ENCODE results near the gene APP. TPM values are rescaled to one million over a fixed set of nuclear protein-coding genes. Genes with fewer than 3 reads are reported as not detected.

APP gene
- total RNA-seq, 4 donors from 2014 or later, result 234 to 376 (median 343) TPM

GRCh38 chr21:25984538-25984937 is 186.0 kb downstream of the APP start:
- DNase-seq (ENCODE audit: low spot score in 2 of 2), result no peak
- no peaks in the 10 kb centered on the region for H3K9me3 ChIP-seq
- no peak for TF ChIP-seq POLR2A (IDR thresholded peaks at IDR 0.05)
- TF ChIP-seq CTCF (IDR thresholded peaks at IDR 0.05), result no peak
- TF ChIP-seq POLR2AphosphoS5 (IDR thresholded peaks at IDR 0.05), result no peak
- TF ChIP-seq EP300 (IDR thresholded peaks at IDR 0.05), result no peak
- no peak overlapping the region for H3K4me3 ChIP-seq
- H3K4me1 ChIP-seq, result no peaks in the 10 kb centered on the region
- WGBS, result 90% methylated on average over 1 of the region's 1 CpG
- H3K27me3 ChIP-seq, result no peaks in the 10 kb centered on the region
- H3K27ac ChIP-seq, result no peak overlapping the region
- peaks cover 19% of the 10 kb centered on the region for H3K36me3 ChIP-seq

DNA sequence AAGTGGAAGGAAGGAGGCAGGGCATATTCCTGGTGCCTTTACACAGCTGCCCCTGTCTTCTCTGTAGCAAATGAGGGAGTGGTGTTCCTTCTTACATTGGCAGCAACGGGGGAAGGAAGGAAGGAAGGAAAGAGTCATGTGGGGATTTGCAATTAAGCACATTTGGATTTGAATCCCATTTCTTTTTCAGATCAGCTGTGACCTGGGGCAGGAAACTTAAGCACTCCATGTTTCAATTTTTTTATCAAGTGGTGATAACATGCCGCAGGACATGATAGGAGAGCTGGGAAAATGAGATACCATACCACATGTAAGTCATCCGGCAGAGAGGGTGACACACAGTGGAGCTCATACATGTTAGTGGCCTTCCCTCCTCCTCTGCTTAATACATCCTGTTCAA is 186.8 kb downstream of the APP start:
- Histone ChIP-seq H3K27ac (no peak overlapping the region), H3K4me1 (no peaks in the 10 kb centered on the region), H3K9me3 (no peaks in the 10 kb centered on the region), H3K27me3 (no peaks in the 10 kb centered on the region), H3K36me3 (peaks cover 19% of the 10 kb centered on the region), H3K4me3 (no peak overlapping the region)
- TF ChIP-seq EP300 (IDR thresholded peaks at IDR 0.05) (no peak), CTCF (IDR thresholded peaks at IDR 0.05) (no peak), POLR2AphosphoS5 (IDR thresholded peaks at IDR 0.05) (no peak)
- WGBS, result 52% methylated on average over 3 of the region's 3 CpGs
- DNase-seq (ENCODE audit: low spot score in 2 of 2), result no peak

- no peak for DNase-seq (ENCODE audit: low spot score in 2 of 2)
- Histone ChIP-seq H3K4me1 (no peaks in the 10 kb centered on the region), H3K4me3 (no peak overlapping the region), H3K27me3 (no peaks in the 10 kb centered on the region), H3K9me3 (no peaks in the 10 kb centered on the region), H3K27ac (no peak overlapping the region), H3K36me3 (peaks cover 19% of the 10 kb centered on the region)
- 91% methylated on average over 3 of the region's 3 CpGs for WGBS
- no peak for TF ChIP-seq CTCF (IDR thresholded peaks at IDR 0.05)
- no peak for TF ChIP-seq POLR2AphosphoS5 (IDR thresholded peaks at IDR 0.05)
- TF ChIP-seq POLR2A (IDR thresholded peaks at IDR 0.05), result no peak
- no peak for TF ChIP-seq EP300 (IDR thresholded peaks at IDR 0.05)
These were observed 189.9 kb downstream of the APP start for GRCh38 chr21:25980710-25981109.

GRCh38 chr21:25979845-25980616 is 190.5 kb downstream of the APP start:
- Histone ChIP-seq H3K4me3 (no peak overlapping the region), H3K4me1 (no peaks in the 10 kb centered on the region), H3K9me3 (no peaks in the 10 kb centered on the region), H3K27ac (peak overlapping the region; percentile 10), H3K27me3 (no peaks in the 10 kb centered on the region), H3K36me3 (peaks cover 25% of the 10 kb centered on the region)
- WGBS, result 73% methylated on average over 9 of the region's 9 CpGs
- TF ChIP-seq POLR2A (IDR thresholded peaks at IDR 0.05), result no peak
- no peak for TF ChIP-seq CTCF (IDR thresholded peaks at IDR 0.05)
- no peak for TF ChIP-seq POLR2AphosphoS5 (IDR thresholded peaks at IDR 0.05)
- TF ChIP-seq EP300 (IDR thresholded peaks at IDR 0.05), result no peak
- DNase-seq (ENCODE audit: low spot score in 2 of 2), result no peak

DNA sequence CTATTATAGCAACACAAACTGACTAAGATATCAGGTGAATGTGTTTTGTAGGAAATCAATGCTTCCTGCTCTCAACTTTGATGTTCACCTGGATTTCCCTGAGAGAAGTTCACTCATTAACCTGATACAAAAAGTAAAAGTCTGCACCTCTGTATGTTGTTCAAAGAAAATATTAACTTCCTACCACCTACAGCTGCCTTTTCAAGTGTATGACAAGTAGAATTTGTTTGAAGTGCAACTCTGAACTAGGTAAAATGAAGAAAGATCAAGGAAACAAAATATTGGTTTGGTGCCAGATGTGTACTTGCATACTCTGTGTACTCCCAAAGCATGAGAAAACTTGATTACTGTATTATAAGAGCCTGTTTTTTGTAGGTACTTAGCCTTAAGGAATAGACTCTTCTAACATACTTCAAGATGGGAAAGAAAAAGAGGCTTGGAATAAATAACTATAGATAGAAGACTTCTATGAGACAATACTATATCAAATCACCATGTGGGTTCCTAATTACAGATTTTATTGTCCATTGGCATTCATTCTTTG is 193.4 kb downstream of the APP start:
- Histone ChIP-seq H3K9me3 (no peaks in the 10 kb centered on the region), H3K4me1 (no peaks in the 10 kb centered on the region), H3K27ac (no peak overlapping the region), H3K27me3 (no peaks in the 10 kb centered on the region), H3K4me3 (no peak overlapping the region), H3K36me3 (peaks cover 49% of the 10 kb centered on the region)
- DNase-seq (ENCODE audit: low spot score in 2 of 2), result no peak
- TF ChIP-seq CTCF (IDR thresholded peaks at IDR 0.05) (no peak), POLR2A (IDR thresholded peaks at IDR 0.05) (no peak), EP300 (IDR thresholded peaks at IDR 0.05) (no peak), POLR2AphosphoS5 (IDR thresholded peaks at IDR 0.05) (no peak)
